DOHH2 (cell line): ENCODE data around the gene LDLRAD4.

ENCODE experiments used
- H3F3A ChIP-seq: fragments of 200-600 bp; sonication (generic), shearing (Covaris generic); 2 replicates; pipeline ENCODE4 v1.6.0; 2016; ENCODE audit warnings: antibody characterized with exemption, mild to moderate bottlenecking; ENCODE audit not compliant: control insufficient read depth, insufficient read depth
- H3K27ac ChIP-seq: fragments of 200-600 bp; sonication (generic); 2 replicates; pipeline ENCODE4 v1.5.1; 2014; ENCODE audit warnings: low read depth, mild to moderate bottlenecking, low read length, moderate library complexity
- H3K27me3 ChIP-seq: fragments of 200-600 bp; sonication (generic); 2 replicates; pipeline ENCODE4 v1.6.1; 2014; ENCODE audit warnings: mild to moderate bottlenecking, low read length, mixed read lengths; ENCODE audit not compliant: control insufficient read depth
- H3K36me3 ChIP-seq: fragments of 200-600 bp; sonication (generic); 2 replicates; pipeline ENCODE4 v1.6.1; 2014; ENCODE audit warnings: mild to moderate bottlenecking, low read length, moderate library complexity, mixed read lengths; ENCODE audit not compliant: control insufficient read depth
- H3K4me1 ChIP-seq: fragments of 200-600 bp; sonication (generic); 2 replicates; pipeline ENCODE4 v1.6.1; 2014; ENCODE audit warnings: mild to moderate bottlenecking, low read length, mixed read lengths; ENCODE audit not compliant: control insufficient read depth
- H3K4me2 ChIP-seq: fragments of 200-600 bp; sonication (generic); 2 replicates; pipeline ENCODE4 v1.6.0; 2014; ENCODE audit warnings: mild to moderate bottlenecking, low read length, moderate library complexity
- H3K4me3 ChIP-seq: fragments of 200-600 bp; sonication (generic); 2 replicates; pipeline ENCODE4 v1.5.1; 2014; ENCODE audit warnings: mild to moderate bottlenecking, low read length, mixed read lengths
- H3K79me2 ChIP-seq: fragments of 200-600 bp; sonication (generic); 2 replicates; pipeline ENCODE4 v1.6.1; 2014; ENCODE audit warnings: mild to moderate bottlenecking, low read length, mixed read lengths; ENCODE audit not compliant: control insufficient read depth
- H3K9me2 ChIP-seq: fragments of 200-600 bp; sonication (generic); replicated peaks from 2 replicates; pipeline ENCODE4 v1.6.1; 2014; ENCODE audit warnings: mild to moderate bottlenecking, low read length, mixed read lengths; ENCODE audit not compliant: control insufficient read depth
- H3K9me3 ChIP-seq: fragments of 200-600 bp; sonication (generic); 2 replicates; pipeline ENCODE4 v1.6.1; 2014; ENCODE audit warnings: antibody characterized with exemption, low read length, mixed read lengths; ENCODE audit not compliant: control insufficient read depth, insufficient read depth
- H4K20me1 ChIP-seq: fragments of 200-600 bp; sonication (generic); 2 replicates; pipeline ENCODE4 v1.6.0; 2014; ENCODE audit warnings: low read depth, mild to moderate bottlenecking, antibody characterized with exemption, low read length, moderate library complexity; ENCODE audit not compliant: control insufficient read depth, insufficient read depth
- EZH2phosphoT487 ChIP-seq: fragments of 200-600 bp; sonication (generic); IDR thresholded peaks from 2 replicates; pipeline ENCODE4 v1.6.1; 2017; ENCODE audit warnings: borderline replicate concordance, mild to moderate bottlenecking, antibody characterized with exemption, low read length, moderate library complexity, mixed read lengths
- TF ChIP-seq, protein P1 (sequence below): fragments of 200-600 bp; sonication (generic); IDR thresholded peaks from one replicate; pipeline ENCODE4 v1.5.1; 2014; ENCODE audit warnings: antibody characterized with exemption, mild to moderate bottlenecking, low read depth, low read length; ENCODE audit not compliant: poor library complexity, severe bottlenecking

The LDLRAD4 gene

DNA sequence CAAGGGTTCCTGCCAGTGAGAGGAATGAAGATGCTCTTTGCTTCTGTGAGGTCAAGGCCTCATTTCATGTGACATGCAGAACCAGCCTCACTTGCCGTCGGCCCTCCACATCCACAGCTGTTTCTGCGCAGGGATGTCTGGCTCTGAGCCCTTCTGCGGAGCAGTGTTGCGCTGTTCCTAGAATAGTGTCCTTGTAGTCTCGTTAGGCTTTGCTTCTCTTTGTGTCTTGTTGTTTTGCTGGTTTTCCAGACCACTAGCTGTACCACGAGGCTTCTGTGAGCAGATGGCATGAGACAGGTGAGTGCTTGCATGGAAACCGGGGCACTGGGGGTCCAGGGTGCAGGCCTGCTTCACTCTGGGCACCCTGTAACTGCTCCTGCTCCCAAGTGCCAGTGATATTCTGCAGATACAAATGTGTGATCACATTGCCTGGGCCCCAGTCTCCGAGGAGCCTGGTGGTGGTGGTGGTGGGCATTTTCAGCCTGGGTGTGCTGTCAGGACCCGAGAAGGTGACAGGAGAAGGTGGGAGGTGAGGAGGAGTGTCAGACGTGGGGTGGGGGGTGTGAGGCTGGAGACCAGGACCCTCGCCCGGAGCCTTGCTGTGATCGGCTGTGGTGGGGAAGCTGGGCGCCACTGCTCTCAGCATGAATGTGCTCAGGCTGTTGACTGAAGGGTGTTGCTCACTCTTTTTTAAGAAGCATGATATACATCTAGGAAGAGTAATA is 34.3 kb downstream of the LDLRAD4 start:
- Histone ChIP-seq H3K4me3 (no peak overlapping the region), H3K9me2 (no peaks in the 10 kb centered on the region), H3K79me2 (no peaks in the 10 kb centered on the region), H4K20me1 (no peaks in the 10 kb centered on the region), H3F3A (no peaks in the 10 kb centered on the region), H3K4me2 (no peak overlapping the region), H3K4me1 (no peaks in the 10 kb centered on the region), H3K36me3 (no peaks in the 10 kb centered on the region), H3K27ac (no peak overlapping the region), H3K27me3 (0 out of 2 replicates have a peak, but pooled peaks cover 4% of the 10 kb centered on the region), H3K9me3 (no peaks in the 10 kb centered on the region)
- TF ChIP-seq, protein P1, sequence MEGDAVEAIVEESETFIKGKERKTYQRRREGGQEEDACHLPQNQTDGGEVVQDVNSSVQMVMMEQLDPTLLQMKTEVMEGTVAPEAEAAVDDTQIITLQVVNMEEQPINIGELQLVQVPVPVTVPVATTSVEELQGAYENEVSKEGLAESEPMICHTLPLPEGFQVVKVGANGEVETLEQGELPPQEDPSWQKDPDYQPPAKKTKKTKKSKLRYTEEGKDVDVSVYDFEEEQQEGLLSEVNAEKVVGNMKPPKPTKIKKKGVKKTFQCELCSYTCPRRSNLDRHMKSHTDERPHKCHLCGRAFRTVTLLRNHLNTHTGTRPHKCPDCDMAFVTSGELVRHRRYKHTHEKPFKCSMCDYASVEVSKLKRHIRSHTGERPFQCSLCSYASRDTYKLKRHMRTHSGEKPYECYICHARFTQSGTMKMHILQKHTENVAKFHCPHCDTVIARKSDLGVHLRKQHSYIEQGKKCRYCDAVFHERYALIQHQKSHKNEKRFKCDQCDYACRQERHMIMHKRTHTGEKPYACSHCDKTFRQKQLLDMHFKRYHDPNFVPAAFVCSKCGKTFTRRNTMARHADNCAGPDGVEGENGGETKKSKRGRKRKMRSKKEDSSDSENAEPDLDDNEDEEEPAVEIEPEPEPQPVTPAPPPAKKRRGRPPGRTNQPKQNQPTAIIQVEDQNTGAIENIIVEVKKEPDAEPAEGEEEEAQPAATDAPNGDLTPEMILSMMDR: no peak
- TF ChIP-seq EZH2phosphoT487: no peak

GRCh38 chr18:13253786-13254688 is 35.5 kb downstream of the LDLRAD4 start:
- H4K20me1 ChIP-seq: no peaks in the 10 kb centered on the region
- H3K4me1 ChIP-seq: no peaks in the 10 kb centered on the region
- no peaks in the 10 kb centered on the region for H3K79me2 ChIP-seq
- H3K9me2 ChIP-seq: no peaks in the 10 kb centered on the region
- no peaks in the 10 kb centered on the region for H3K9me3 ChIP-seq
- H3F3A ChIP-seq: no peaks in the 10 kb centered on the region
- 0 out of 2 replicates have a peak, but pooled peaks cover 4% of the 10 kb centered on the region for H3K27me3 ChIP-seq
- H3K4me3 ChIP-seq: no peak overlapping the region
- H3K27ac ChIP-seq: no peak overlapping the region
- H3K36me3 ChIP-seq: no peaks in the 10 kb centered on the region
- TF ChIP-seq EZH2phosphoT487: no peak
- TF ChIP-seq, protein P1: no peak
- H3K4me2 ChIP-seq: no peak overlapping the region

- no peak overlapping the region for H3K4me3 ChIP-seq
- H3K9me3 ChIP-seq: no peaks in the 10 kb centered on the region
- H3K4me1 ChIP-seq: no peaks in the 10 kb centered on the region
- H3K27me3 ChIP-seq: 0 out of 2 replicates have a peak, but pooled peaks cover 4% of the 10 kb centered on the region
- H3K4me2 ChIP-seq: no peak overlapping the region
- H3K9me2 ChIP-seq: no peaks in the 10 kb centered on the region
- no peaks in the 10 kb centered on the region for H4K20me1 ChIP-seq
- no peaks in the 10 kb centered on the region for H3K36me3 ChIP-seq
- H3K79me2 ChIP-seq: no peaks in the 10 kb centered on the region
- no peaks in the 10 kb centered on the region for H3F3A ChIP-seq
- H3K27ac ChIP-seq: no peak overlapping the region
- TF ChIP-seq, protein P1: no peak
- no peak for TF ChIP-seq EZH2phosphoT487
Observed at GRCh38 chr18:13254971-13255927, 36.7 kb downstream of the LDLRAD4 start.
